RWPE2 (cell line): Measurements from ENCODE around the gene PYCR2.
A peak's percentile ranks its signal among the peaks of the same experiment; 100 is the strongest.

Experiments
- ATAC-seq: fragments of 200-7000 bp; cut with Tn5 transposase; 3 replicates; pipeline ENCODE4 v1.9.1; 2021; ENCODE audit warnings: low read depth
- DNase-seq: peaks from one replicate; pipeline ENCODE4 v3.0.0-alpha.2; 2020; ENCODE audit warnings: low spot score
- H3K27ac ChIP-seq: fragments of 450-650 bp; 2 replicates; pipeline ENCODE4 v1.5.1; 2017; ENCODE audit warnings: mild to moderate bottlenecking; ENCODE audit not compliant: poor library complexity, severe bottlenecking
- H3K27me3 ChIP-seq: fragments of 250-450 bp; sonication (Bioruptor Pico); 2 replicates; pipeline ENCODE4 v1.5.1; 2021; ENCODE audit warnings: mild to moderate bottlenecking, moderate library complexity; ENCODE audit not compliant: insufficient read depth, poor library complexity, severe bottlenecking
- H3K36me3 ChIP-seq: fragments of 250-450 bp; sonication (Bioruptor Pico); 2 replicates; pipeline ENCODE4 v1.5.1; 2020; ENCODE audit warnings: low read depth, mild to moderate bottlenecking, moderate library complexity
- H3K4me1 ChIP-seq: fragments of 250-450 bp; sonication (Bioruptor Pico); 2 replicates; pipeline ENCODE4 v1.5.1; 2021; ENCODE audit warnings: mild to moderate bottlenecking, moderate library complexity; ENCODE audit not compliant: insufficient read depth, poor library complexity, severe bottlenecking
- H3K4me3 ChIP-seq: fragments of 250-450 bp; sonication (Bioruptor Pico); 2 replicates; pipeline ENCODE4 v1.5.1; 2021; ENCODE audit warnings: mild to moderate bottlenecking, moderate library complexity; ENCODE audit not compliant: severe bottlenecking
- H3K9me3 ChIP-seq: fragments of 250-450 bp; sonication (Bioruptor Pico); 2 replicates; pipeline ENCODE4 v1.5.1; 2021; ENCODE audit warnings: mild to moderate bottlenecking, moderate library complexity; ENCODE audit not compliant: severe bottlenecking
- CTCF ChIP-seq: fragments of 450-650 bp; IDR thresholded peaks from one replicate; pipeline ENCODE4 v1.5.1; 2017; ENCODE audit warnings: mild to moderate bottlenecking, moderate library complexity; ENCODE audit not compliant: poor library complexity, severe bottlenecking

The PYCR2 gene

GRCh38 chr1:225899044-225899925, 24.8 kb downstream of the PYCR2 start:
- Histone ChIP-seq H3K9me3 (no peaks in the 10 kb centered on the region), H3K4me3 (no peak overlapping the region), H3K27ac (no peak overlapping the region), H3K27me3 (no peaks in the 10 kb centered on the region), H3K36me3 (no peaks in the 10 kb centered on the region), H3K4me1 (peaks cover 4% of the 10 kb centered on the region)
- no peak for TF ChIP-seq CTCF
- DNase-seq: no peak
- no peak for ATAC-seq

DNA sequence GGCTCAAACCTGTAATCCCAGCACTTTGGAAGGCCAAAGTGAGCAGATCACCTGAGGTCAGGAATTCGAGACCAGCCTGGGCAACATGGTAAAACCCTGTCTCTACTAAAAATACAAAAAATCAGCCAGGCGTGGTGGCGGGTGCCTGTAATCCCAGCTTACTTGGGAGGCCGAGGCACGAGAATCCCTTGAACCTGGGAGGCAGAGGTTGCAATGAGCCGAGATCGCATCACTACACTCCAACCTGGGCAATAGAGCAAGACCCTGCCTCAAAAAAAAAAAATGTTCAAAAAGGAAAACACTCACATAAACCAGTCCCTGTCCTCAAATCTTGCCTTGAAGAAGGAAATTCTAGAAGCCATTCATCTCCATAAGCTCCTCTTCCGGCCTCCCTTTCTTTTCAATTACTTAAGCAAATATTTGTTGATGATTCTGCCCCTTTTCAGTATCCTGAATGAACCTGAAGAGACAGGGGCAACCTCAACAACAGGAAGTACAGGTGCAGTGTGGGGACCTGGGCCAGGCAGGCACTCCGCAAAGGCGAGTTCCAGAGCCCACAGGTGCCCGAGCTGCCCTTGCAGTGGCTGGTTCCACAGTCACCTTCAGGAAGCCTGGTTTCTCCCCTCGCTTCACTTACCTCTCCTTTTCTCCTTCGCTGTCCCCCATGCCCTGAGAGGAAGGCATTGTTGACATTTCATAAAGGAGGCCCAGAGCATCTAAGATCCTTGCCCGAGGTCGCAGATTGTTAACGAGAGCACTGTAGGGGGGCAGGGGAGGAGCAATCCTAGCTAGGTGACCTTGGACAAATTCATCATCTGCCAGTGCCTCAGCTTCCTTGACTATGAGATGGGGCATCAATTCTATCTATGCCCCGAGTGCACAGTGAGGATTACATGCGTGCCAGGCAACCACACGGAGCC, 26.2 kb downstream of the PYCR2 start:
- H3K36me3 ChIP-seq: no peaks in the 10 kb centered on the region
- no peak overlapping the region for H3K27ac ChIP-seq
- peaks cover 4% of the 10 kb centered on the region for H3K4me1 ChIP-seq
- no peak overlapping the region for H3K4me3 ChIP-seq
- H3K27me3 ChIP-seq: no peaks in the 10 kb centered on the region
- no peak for TF ChIP-seq CTCF
- ATAC-seq (no peak), DNase-seq (no peak)
- no peaks in the 10 kb centered on the region for H3K9me3 ChIP-seq

DNA sequence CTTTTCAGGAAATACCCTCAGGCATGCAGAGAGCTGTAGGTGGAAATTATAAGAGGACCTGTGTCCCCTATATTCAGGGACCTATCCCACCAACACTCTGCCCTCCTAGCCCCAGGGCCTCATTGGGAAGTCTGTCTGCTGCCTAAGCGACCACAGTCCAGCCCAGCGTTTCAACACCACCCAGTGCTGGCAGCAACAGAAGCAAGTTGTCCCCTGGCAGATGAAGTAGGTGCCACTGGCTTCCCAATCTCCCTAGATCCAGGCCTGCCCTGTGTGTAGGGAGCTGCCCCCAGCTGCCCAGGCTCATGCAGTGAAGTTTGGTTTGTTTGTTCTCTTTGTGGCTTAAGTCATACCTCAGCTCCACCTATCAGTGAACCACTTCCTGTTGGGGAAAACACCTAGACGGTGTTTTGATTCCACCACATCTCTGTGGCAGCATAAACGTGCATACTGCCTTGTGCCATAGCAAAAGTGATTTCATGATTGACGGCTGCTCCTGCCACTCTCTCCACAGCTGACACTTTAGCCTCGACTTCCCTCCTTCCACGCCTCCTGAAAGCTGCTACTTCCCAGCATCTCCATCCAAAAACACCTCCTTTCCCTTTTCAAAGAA, 27.0 kb downstream of the PYCR2 start:
- ATAC-seq (peak; percentile 90), DNase-seq (no peak)
- no peak overlapping the region for H3K4me3 ChIP-seq
- no peaks in the 10 kb centered on the region for H3K36me3 ChIP-seq
- no peaks in the 10 kb centered on the region for H3K27me3 ChIP-seq
- TF ChIP-seq CTCF: no peak
- peaks cover 4% of the 10 kb centered on the region for H3K4me1 ChIP-seq
- H3K9me3 ChIP-seq: no peaks in the 10 kb centered on the region
- H3K27ac ChIP-seq: no peak overlapping the region

DNA sequence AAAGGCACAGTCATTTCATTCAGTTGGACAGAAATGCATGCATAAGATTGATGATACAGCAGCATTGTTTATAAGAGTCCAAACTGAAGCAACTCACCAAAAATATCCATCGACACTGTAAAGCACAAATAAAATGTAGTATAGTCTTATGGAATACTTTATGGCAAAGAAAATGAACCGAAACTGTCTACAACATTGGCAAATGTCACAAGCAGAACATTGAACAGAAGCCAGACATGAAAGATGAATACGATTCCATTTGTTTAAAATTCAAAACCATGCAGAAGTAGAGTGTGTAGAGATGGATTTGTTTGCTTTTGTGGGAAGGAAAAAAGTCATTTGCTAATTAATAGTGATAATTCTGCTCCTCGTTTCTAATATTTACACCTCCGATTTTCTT, 27.6 kb downstream of the PYCR2 start:
- Histone ChIP-seq H3K27me3 (no peaks in the 10 kb centered on the region), H3K36me3 (no peaks in the 10 kb centered on the region), H3K27ac (no peak overlapping the region), H3K4me3 (no peak overlapping the region), H3K9me3 (no peaks in the 10 kb centered on the region), H3K4me1 (peaks cover 4% of the 10 kb centered on the region)
- no peak for TF ChIP-seq CTCF
- no peak for ATAC-seq
- no peak for DNase-seq
